Activated T-cell treated with anti-CD3 and anti-CD28 coated beads, Interleukin-2, amount 50 U/mL, for 1 hour (primary cell): ENCODE data around the gene FTL.

ENCODE experiments used
- DNase-seq: peaks from one replicate; pipeline ENCODE4 v3.0.0-alpha.2; 2020

Gene FTL

DNA sequence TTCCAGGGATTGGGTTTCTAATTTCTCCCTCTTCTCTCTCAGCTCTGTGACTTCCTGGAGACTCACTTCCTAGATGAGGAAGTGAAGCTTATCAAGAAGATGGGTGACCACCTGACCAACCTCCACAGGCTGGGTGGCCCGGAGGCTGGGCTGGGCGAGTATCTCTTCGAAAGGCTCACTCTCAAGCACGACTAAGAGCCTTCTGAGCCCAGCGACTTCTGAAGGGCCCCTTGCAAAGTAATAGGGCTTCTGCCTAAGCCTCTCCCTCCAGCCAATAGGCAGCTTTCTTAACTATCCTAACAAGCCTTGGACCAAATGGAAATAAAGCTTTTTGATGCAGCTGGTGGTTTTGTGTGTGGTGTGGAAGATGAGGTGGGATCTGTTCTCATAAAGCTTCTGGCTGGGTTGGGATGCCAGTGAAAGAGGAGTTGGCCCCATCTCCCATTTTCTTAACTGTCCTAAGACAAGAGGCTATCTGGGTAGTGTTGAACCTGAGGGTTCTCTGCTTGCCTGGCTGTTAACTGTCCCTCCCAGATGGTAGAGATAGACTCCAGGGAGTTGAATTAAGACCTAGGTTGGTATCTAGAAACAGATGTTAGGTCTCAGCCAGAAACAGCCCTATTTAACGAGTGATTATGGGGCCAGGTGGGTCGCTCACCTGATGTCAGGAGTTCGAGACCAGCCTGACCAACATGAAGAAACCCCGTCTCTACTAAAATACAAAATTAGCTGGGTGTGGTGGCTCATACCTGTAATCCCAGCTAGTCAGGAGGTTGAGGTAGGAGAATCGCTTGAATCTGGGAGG lies 1.6 kb downstream of the FTL start:
- DNase-seq = no peak

DNA sequence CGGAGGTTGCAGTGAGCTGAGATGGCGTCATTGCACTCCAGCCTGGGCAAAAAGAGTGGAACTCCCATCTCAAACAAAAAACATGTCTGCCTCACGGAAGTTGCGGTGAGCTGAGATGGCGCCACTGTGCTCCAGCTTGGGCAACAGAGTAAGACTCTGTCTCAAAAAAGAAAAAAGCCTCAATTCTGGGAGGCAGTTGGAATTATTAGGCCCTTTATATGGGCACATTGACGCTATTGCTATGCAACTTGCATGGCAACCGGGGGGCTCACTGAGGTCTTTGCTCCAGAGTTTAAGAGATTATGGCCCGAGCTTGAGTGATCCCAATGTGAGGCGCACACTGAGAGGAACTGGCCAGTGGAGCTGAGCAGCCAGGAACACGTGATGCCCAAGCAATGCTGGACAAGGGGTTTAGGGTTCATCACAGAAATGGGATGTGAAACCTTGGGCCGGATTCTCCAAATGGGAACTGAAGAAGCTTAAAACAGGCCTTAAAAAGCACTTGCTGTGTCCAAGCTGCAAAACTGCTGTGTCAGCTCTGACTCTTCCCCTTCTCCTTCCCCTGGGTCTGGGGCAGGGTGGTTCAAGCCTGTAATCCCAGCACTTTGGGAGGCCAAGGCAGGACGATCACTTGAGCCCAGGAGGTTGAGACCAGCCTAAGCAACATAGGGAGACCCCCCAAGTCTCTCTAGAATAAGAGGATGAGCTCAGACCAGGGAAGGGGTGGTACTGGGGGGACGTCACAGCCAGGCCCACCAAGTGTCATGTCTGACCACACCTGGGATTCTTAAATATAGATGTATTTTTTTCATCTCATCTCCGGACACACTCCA lies 2.5 kb downstream of the FTL start:
- no peak for DNase-seq

DNA sequence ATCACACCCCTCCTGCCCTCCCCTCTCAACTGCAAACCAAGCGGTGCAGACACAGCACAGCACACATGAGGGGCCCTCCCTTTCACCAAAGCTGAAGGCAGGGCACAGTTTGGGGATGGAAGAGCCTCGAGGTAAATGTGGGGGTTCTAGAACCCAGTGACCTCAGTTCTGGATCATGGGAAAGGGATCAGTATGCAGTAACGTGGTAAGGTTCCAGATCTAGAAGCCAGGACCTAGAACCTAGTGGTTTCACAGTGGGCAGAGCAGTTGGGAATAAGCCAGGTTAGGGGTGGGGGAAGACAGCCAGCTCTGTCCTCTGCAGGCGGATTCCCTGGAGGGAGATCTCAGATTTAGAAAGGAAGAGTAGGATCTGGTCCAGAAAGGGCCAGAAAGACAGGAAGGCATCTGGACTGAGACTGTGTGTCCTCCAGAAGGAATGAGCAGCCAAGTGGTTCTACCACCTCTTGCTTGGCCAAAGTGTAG lies 3.1 kb downstream of the FTL start:
- no peak for DNase-seq

DNA sequence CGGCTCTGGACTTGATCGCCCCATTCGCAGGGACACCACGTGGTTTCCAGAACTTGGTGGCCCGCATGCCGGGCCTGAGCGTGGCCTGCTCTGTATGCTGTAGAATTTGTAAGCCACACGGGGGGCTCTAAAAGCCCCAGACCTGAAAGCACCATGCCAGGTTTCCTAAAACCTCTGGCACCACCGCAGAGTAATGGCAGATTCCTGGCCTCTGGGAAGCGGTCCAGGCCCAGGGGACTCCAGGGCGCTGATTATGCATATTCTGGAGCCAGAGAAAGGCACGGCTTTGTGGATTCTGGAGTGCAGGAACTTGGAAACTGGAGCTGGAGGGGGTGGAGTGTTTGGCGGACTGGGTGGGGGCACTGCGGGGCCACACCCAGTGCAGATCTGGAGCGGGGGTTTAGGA lies 3.7 kb downstream of the FTL start:
- no peak for DNase-seq

DNA sequence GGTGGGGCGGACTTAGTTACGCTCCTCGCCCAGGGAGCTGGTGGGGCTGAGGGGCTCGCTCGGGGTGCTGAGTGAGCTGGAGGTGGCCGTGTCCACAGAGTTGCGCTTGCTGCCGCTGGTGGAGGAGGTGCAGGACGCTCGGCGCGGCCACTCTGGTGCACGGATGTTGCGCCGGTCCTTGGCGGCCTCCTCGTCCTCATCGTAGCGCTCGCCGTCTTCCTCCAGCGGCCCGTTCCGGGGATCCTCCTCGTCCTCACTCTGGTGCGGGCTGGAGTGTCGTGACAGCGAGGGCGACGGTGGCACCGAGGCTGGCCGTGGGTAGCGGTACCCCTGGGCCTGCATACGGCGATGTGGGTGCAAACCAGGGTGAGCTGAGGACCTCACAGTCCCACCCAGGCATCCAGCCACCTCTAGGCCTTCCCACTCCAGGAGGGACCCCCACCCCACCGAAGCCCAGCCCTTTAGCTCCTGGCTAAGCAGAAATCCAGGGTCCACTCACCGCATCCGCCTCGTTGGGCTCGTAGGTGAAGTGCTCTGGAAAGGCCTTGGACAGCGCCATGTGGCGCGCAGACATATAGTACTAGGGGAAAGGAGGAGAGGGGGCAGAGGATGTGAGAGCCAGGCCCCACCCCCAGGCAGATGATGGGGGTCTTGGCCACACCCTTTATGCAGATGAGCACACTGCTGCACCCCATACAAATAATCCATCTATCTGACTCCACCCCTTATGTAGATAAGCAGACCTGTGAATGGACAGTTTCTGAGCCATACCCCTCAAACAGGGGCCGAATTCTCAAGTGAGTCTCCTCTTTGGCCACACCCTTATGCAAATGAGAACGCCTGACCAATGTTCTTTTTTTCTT lies 4.4 kb downstream of the FTL start:
- no peak for DNase-seq

DNA sequence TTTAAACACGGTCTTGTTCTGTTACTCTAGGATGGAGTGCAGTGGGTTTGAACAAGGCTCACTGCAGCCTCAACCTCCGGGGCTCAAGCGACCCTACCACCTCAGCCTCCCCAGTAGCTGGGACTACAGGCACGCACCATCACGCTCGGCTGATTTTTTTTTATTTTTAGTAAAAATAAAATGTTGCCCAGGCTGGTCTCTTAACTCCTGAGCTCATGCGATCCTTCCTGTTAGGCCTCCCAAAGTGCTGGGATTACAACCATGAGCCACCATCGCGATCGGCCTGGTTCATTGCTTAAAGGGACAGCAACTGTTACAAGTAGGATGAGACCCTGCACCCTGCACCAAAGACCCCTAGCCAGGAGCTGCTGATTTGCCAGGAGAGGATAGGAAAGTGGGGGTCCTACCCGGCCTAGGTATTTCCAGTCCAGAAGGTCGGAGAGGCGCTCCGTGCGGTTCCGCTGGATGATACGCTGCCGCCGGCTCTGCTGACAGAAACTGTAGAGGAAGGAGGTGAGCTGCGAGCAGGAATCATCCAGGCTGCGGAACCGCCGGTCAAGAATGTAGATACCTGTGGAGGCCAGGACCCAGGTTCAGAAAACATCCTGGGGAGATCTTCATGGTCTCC lies 5.1 kb downstream of the FTL start:
- no peak for DNase-seq

DNA sequence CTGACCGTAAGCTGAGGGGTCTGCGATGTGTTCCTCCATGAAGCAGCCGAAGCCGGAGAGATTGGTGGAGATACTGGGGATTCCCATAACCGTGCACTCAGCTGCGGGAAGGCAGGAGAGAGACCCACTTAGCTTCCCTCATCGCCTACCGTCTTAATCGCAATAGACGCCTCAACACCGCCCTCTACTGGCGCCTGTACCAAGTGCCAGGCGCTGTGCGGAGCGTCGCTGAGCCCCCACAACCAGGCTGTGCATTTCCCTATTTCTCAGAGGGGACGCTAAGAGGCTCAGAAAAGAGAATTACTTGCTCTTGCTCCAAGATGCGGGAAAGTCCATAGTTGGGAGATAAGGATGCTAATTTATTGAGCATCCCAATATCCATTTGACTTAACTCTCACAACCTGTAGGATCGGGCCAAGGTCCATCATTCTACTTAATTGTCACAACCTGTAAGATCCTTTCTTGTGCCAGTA lies 5.8 kb downstream of the FTL start:
- DNase-seq = peak; percentile 83

DNA sequence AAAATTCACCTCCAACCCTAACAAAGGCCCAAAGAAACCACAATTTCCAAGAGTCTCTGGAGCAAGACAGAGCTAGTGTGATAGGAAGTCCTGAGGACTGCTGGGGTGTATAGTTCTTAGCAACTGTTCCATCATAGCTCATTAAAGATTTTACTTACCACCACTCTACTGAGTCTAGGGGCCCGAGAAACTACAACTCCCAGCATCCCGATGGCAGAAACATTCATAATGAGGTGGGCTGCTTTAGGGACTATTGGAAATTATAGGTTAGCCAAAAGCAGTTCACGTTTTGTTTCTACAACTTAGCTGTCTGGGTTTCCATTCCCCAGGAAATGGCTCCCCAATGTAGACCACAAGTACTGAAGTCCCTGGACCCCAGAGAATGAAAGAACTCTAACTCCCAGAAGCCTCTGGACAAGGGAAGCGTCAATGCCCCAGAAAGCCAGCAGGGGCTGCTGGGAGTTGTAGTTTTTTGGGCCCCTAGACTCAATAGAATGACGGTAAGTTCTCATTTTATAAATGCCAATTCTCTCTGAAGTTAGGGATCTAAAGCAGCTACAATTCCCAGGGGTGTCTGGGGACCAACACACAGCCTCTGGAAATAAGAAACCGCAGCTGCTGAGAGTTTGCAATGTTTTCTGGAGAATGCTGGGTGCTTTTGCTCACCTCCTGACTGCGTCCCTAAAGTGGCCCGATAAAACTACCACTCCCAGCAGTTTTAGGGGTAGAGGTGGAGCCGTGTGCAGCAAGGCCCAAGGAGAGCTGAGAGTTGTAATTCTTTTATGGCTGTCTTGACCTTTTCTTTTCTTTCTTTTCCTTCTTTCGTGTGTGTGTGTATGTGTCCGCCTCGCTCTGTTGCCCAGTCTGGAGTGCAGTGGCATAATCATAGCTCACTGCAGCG lies 11.1 kb downstream of the FTL start:
- no peak for DNase-seq

DNA sequence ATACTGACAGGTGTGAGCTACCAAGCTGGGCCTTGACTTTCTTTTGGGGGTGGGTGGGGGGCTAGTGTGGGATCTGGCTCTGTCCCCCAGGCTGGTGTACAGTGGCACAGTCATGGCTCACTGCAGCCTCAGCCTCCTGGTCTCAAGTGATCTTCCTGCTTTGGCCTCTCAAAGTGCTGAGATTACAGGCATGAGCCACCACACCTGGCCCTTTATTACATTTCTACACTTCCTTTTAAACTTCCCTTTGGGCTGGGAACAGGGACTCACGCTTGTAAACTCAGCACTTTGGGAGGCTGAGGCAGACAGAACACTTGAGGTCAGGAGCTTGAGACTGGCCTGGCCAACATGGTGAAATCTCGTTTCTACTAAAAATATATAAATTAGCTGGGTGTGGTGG lies 12.0 kb downstream of the FTL start:
- no peak for DNase-seq

DNA sequence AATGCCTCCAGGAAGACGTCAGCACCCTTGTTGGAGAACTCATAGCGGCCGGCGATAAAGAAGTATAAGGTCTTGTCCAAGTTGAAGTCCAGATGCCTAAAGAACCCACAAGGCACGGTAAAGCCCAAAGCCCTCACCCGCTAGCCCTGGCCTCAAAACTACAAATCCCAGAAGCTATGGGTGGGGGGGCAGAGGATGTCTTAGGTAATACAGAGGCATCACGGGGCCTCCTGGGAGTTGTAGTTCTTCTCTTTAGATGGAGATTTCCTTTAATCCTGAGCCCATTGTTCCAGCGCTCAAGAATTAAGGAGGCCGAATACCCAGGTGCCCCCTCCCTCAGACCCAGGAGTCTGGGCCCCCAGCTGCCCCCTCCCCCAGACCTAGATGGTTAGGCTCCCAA lies 17.2 kb downstream of the FTL start:
- DNase-seq = no peak

DNA sequence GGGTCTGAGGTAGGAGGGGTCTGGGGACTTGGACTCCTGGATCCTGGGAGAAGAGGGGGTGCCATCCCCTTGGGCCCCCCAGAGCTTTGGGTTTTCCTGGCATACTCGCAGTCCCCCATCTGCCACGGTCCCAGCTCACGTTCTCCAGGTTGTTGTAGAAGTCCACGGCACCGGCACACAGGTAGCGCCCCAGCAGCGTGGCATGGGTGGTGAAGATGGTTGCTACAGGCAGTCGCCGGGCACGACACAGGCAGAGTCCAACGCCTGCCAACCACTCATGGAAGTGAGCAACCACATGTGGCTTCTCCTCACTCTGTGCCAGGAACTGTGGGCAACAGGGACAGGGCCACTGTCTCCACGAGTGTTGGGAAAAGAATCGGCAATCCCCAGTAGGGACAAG lies 20.6 kb downstream of the FTL start:
- no peak for DNase-seq

DNA sequence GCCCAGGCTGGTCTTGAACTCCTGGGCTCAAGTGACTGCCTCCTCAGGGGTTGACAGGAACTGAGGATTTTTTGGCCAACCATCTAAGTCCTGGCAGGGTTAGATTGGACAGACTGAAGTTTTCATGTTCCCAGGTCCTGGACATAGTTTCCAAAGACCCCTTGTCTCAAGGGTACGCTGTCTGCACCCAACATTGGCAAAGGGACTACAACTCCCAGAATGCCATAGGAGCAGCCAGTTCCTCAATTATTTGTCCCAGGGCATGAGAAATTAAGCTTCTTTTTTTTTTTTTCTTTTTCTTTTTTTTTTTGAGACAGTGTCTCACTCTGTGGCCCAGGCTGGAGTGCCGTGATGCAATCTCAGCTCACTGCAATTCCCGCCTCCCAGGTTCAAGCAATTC lies 21.1 kb downstream of the FTL start:
- no peak for DNase-seq

DNA sequence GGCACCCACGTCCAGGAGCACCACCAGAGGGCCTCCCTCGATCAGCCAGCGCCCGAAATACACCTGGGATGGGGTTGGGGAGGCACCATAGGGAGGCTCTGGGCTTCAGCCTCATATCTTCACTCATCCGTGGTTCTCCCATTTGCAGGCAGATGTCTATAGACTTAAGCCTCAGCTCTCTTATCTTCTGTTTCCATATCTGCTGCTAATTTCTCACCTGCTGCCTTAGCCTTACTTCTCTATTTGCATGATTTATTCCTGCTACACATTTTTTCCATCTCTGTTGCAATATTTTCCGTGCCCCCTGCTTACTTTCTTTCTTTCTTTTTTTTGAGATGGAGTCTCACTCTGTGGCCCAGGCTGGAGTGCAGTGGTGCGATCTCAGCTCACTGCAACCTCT lies 22.2 kb downstream of the FTL start:
- no peak for DNase-seq

DNA sequence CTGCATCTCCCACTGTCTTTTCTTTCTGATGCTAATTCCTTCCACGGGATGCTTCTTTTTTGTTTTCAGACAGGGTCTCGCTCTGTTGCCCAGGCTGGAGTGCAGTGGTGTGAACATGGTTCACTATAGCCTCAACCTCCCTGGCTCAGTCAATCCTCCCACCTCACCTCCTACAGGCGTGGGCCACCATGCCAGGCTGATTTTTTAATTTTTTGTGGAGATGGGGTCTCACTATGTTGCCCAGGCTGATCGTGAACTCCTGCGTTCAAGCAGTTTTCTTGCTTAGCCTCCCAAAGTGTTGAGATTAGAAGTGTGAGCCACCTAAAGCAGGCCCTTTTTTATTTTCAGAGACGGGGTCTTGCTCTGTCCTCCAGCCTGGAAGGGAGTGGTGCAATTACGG lies 23.2 kb downstream of the FTL start:
- DNase-seq = no peak

DNA sequence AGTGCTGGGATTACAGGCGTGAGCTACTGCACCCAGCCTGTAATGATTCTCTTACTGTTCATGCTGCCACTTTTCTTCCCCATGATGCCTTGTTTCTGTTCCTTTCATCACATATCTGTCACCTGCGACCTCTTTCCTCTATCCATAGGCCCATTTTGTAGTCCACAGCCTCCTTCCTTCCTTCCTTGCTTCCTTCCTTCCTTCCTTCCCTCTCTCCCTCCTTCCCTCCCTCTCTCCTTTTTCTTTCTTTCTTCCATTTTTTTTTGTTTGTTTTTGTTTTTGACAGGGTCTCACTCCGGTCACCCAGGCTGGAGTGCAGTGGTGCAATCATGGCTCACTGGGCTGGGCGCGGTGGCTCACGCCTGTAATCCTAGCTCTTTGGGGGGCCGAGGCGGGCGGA lies 23.8 kb downstream of the FTL start:
- DNase-seq = no peak

DNA sequence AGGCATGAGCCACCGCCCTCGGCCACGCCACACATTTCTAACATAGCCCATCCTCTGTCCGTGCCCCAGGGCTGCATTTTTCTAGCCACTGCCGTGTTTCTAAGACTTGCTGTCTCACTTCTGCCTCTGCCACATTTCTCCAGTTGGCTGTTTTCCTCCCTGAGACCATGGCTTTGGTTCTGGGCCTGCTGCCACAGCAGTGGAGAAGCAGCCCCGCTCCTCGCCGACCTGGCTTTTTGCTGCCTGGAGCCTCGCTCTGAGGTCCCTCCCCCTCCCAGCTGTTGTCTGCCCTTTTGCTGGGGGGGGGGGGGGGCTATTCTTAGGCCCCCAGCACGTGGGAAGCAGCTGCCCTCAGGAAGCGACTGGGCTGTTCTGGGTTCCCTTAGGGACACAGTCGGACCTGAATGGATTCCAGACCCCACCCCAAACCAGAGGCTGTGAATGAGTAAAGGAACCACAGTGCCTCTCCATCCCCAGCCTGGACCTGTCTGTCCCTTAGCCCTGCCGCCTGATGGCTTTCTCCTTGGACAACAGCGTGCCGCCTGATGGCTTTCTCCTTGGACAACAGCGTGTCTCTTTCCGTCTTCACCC lies 24.7 kb downstream of the FTL start:
- no peak for DNase-seq

DNA sequence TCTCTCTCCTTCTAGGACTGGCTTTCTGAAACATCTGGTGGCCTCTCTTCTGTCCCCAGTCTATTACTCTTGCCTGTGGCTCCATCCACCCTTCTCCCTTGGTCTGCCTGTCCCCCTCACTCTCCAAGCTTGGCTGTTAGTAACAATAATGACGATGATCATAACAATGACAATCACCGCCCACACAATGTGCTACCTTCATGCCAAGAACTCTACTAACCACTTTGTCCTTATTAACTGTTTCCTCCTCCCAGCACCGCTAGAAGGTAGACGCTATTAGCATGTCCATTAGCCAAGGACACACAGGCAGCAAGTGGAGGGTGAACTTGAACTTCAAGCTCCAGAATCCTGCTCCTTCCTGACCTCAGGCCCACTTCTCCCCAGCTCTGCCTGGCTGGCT lies 25.3 kb downstream of the FTL start:
- no peak for DNase-seq

DNA sequence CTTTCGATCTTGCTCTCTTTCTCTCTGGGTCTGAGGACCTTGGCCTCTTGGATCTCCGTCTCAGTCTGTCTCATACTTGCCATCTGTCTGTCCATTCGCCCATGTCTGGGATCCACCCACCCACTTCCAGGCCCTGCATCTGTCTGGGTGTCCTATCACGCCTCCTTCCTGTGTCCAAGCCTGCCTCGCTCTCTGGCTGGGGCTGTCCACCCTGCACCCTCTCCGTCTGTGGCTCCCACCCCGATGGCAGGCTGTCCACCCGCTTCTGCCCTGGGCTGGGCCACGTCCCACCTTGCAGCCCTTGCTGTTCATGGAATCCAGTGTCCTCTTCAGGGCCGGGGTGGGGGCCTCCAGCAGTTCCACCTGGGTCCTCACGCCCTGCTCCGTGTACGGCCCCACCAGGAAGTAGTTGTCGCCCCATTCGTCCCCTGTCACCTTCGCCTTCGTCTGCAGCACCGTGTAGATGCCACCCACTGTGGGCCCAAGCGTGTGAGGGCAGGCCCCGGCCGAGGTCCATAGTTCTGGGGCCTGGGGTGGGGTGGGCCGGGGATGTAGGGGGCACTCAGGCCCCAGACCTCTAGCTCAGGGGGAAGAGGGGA lies 26.0 kb downstream of the FTL start:
- no peak for DNase-seq

DNA sequence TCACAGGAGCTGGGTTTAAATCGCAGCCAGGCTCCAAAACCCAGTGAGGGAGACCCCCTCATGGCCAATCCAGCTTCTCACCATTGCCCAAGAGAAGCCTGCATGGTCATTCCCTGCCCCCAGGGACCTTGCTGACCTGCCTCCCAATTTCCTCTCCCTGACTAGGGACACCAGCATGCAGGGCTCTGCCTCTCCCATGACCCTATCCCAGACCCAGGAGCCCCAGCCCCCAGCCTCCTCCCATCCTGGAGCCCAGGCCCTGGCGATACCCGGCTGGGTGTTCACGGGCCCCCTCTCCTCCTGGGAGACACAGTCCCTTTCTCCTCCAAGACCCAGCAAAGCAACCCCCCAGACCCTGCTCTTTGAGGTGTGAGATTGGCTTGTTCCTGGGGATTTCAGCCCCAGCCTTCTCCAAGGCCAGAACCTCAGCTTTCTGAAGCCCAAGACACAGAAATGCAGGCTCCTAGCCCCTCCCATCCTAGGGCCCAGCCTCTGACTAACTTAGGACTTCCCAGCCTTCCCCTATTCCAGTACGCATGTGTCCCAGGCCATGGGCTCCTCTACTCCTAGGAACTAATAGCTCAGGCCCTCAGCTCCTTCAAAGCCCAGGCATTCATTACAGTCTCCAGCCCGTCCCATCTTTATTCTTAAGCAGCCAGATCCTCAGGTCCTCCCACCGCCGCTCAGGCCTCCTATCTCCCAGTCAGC lies 26.9 kb downstream of the FTL start:
- DNase-seq = no peak

DNA sequence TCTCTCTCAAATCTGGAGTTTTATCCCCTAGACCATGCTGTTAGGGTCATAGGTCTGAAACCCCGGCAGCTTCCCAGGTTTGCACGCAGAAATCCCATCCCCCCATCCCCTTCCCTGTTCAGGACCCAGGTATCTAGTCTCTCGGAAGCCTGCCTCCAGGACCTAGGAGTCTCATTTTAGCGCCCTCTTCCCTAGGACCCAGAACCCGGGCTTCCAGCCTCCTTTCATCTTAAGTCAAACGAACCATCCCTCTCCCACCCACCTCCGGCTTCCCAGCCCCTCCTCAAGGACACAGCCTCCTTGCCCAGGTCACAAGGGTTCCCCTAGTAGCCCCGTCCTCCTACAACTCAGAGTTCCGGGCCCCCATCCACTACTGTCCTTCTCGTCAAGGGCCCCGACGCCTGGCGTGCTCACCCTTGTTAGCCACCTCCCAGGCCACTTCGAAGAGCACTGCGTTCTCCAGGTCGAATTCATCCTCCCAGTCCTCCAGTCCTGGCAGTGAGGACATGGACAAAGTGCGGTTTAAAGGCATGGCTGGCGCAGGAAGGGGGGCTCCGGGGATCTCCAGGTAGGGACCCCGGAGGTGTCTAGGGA lies 27.6 kb downstream of the FTL start:
- DNase-seq = no peak
